HG03108 (cell line): ENCODE data around the gene CORO2B.

Experiments
- ATAC-seq: cut with Tn5 transposase; IDR thresholded peaks from one replicate; pipeline ENCODE4 v1.9.1; 2021; ENCODE audit warnings: moderate library complexity; ENCODE audit not compliant: unreplicated experiment

CORO2B gene

DNA sequence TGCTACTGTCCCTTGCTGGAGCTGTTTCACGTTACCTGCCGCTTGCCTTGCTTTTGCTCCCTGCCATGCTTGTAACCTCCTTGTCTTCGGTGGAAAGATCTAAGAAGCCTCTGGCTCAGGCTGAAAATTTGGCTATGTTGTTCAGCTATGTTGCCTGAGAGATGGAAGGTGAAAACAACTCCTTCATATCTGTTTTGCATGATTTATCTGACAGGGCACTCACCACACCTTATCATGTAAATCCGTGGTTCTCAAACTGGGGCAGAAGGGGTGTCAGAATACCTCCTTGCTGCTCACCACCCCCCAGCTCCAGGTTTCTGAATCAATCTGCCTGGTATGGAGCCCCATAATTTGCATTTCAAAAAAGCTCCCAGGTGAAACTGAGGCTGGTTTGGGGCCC is 6.5 kb upstream of the CORO2B start:
- no peak for ATAC-seq

DNA sequence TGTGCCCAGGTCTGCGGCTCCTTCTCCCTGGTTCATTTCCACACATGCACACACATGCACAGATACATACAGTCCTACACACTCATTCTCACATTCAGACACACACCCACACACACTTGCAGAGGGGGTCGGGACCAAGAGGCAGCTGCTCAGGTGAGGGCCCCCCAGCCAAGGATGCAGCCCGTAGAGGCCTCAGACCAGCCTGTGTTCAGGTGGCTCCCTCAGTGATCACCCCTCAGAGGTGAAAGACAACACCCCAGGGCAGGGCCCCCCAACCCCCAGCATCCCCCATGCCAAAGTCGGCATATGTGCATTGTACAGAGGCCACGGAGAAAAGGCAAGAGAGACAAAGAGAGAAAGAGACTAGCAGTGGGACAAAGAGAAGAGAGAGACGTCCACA is 5.9 kb upstream of the CORO2B start:
- ATAC-seq: no peak

- ATAC-seq: no peak
Observed at GRCh38 chr15:68574046-68574445, 4.7 kb upstream of the CORO2B start.

DNA sequence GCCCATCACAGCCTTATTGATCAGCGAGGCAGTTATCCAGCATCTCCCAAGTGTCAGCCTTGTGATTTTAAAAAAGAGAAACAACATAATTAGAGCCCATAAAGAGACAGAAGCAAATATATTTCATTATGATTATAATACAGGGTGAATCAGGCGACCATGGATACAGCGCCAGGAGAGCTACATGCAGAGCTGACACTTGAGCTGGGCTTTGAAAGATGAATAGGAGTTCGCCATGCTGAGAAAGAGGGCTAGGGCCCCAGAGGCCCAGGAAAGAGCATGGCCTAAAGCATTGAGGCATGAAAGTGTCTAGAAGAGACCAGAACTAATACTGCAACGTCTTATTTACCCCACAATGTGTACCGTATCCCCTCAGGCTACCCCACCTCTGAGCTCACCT is 4.2 kb upstream of the CORO2B start:
- ATAC-seq: no peak

- ATAC-seq: no peak
Observed at GRCh38 chr15:68576235-68576892, 2.4 kb upstream of the CORO2B start.

GRCh38 chr15:68578175-68578979 is 416 bp upstream of the CORO2B start:
- ATAC-seq: no peak

DNA sequence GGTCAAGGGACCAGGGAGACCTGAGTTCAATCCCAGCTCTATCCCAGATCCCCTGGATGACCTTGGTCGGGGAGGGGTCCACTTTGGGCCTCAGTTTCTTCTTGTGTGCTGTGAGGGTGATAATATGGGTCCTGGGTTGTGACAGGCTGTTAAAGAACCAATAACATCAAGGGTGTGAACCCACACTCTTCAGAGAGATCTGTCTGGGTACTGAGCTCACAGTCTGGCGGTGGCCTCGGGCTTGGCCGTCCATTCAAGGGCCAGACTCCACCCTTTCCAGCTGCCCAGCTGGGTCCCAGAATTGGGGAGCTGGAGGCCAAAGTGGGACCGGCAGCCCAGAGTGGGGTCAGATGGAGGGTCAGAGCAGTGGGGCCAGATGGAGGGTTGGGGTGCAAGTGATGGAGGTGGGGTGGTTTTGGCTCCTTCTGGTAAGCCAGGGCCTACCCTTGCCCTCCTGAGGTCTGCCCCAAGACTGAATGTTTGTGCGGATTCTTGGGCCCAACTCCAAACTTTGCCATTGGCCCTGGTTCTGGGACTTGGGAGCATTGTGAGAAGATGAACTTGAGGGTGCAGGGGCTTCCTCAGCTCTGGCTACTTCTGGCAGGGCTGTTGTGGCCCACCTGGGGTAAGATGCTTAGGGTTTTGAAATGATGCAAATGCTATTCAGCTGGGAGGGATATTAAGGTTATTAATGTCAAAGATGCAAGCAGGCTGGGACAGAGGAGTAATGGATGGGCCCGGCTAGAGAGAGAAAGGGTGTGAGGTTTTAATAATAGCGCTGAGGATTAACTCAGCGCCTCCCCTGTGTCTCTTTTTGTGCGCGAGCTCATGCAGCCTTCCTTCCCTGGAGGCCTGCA is 1.5 kb downstream of the CORO2B start:
- ATAC-seq: no peak

GRCh38 chr15:68580883-68581155 is 2.0 kb downstream of the CORO2B start:
- no peak for ATAC-seq

DNA sequence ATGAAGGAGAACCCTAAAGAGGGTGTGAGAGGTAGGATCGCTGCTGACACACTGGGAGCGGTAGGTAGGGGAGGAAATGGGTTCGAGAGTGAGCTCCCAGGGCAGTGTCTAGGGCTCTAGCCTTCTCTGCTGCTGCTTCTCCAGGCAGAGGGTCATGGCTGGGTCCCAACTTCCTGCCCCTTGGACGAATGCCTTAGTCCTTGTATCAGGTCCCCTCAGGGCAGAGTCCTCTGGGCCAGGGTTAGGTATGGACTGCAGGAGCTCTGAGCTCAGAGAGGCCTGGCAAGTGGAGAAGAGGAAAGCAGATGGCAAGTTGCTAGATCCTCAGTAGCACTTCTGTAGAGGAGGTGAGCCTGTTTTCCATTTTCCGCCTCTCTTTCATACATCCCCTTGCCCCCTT is 2.9 kb downstream of the CORO2B start:
- no peak for ATAC-seq

GRCh38 chr15:68582236-68582635 is 3.4 kb downstream of the CORO2B start:
- no peak for ATAC-seq

- ATAC-seq: no peak
Observed at GRCh38 chr15:68582864-68583263, 4.1 kb downstream of the CORO2B start.

- ATAC-seq: no peak
Observed at GRCh38 chr15:68583321-68583720, 4.5 kb downstream of the CORO2B start.

GRCh38 chr15:68583936-68584755 is 5.4 kb downstream of the CORO2B start:
- ATAC-seq: no peak

- no peak for ATAC-seq
Observed at GRCh38 chr15:68584756-68585573, 6.2 kb downstream of the CORO2B start.

DNA sequence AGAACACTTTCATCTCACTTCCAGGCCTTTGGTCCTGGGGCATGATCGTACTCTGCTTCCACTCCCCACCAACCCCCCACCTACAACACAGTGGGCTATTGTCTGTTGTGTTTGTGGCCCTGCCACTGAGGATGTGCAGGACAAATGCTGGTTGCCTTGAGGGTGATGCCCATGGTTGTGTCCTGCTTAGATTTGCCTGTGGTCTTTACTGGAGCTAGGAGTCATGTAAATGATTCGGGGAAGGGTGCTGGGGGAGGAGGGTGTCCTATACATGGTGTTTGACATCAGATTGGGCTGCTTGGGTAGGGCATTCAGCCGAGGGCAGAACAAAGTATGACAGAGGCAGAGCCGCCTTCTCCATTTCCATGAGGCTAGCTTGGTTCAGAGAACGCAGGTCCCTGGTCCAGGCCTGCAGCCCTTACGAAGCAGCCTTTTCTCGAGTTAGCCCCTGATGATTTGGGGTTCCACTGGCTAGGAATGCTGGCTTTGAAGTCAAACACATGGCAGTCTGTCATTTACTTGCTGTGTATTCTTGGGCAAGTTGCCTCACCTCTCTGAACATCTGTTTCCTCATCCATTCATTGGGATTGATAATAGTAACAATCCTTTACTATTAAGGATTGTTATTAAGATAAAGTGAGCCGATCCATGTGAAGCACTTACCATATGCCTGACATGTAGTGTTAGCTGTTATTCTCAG is 6.9 kb downstream of the CORO2B start:
- no peak for ATAC-seq

GRCh38 chr15:68586274-68586961 is 7.6 kb downstream of the CORO2B start:
- no peak for ATAC-seq

GRCh38 chr15:68587769-68588385 is 9.1 kb downstream of the CORO2B start:
- ATAC-seq: no peak

DNA sequence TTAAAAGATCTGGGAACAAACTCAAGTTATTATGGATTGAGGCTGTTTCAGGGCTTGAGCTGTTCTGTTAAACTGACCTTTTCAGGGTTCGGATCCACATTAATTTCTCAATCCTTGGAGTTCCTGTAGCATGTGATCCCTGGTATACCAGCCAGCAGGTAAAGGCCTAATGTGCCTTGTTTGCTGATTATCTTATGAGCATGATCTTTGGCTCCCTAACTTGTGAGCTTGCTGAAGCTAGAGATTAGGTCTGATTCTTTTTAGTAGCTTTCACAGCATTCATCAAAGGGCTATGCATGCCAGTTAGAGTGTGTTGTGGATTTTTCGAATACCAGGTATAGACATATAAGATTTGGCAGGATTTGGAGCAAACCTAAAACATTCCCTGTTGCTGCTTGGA is 10.3 kb downstream of the CORO2B start:
- ATAC-seq: no peak
